Measurements from ENCODE around the gene MAPK12.

- TF ChIP-seq CTCF (IDR thresholded peaks at IDR 0.05; ENCODE audit: extremely low read depth in 1 of 2, insufficient read depth in 1 of 2, low read depth in 1 of 2, low read length in 2 of 2) (no peak), POLR2AphosphoS5 (IDR thresholded peaks at IDR 0.05; ENCODE audit: insufficient read depth, low read depth, low read length) (no peak), POLR2A (IDR thresholded peaks at IDR 0.05; ENCODE audit: low read depth, low read length) (no peak), EZH2 (IDR thresholded peaks at IDR 0.05; ENCODE audit: borderline replicate concordance, low read depth, low read length, severe bottlenecking) (no peak), MAX (IDR thresholded peaks at IDR 0.05; ENCODE audit: insufficient read depth, insufficient read length) (no peak), GATA2 (IDR thresholded peaks at IDR 0.05; ENCODE audit: insufficient read depth, insufficient read length, low read depth, low read length) (no peak), MYC (IDR thresholded peaks at IDR 0.05; ENCODE audit: low read depth, low read length) (no peak)
Measured at GRCh38 chr22:50215297-50216054, 46.0 kb downstream of the MAPK12 start.

All from endothelial cell of umbilical vein (primary cell).